ENCODE measurements around the gene PDE6G. TPM values are rescaled to one million over a fixed set of nuclear protein-coding genes. Genes with fewer than 3 reads are reported as not detected.

The PDE6G gene
- total and polyA plus RNA-seq, 9 donors: 0.22 to 1.3 (median 0.39) TPM; not detected in 6

DNA sequence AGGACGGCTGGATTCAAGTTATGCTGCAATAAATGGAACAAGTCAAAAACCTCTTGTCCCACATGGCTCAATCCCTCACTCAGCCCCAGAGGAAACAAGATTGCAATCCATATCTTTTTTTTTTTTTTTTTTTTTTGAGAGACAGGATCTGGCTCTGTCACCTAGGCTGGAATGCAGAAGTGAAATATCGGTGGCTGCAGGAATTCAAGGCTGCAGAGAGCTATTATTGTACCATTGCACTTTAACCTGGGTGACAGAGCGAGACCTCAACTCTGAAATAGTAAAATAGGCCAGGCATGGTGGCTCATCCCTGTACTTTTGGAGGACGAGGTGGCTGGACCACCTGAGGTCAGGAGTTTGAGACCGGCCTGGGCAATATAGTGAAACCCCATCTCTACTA is 2.7 kb upstream of the PDE6G start:
- Histone ChIP-seq H3K4me1 (ENCODE audit: insufficient read depth) (no peaks in the 10 kb centered on the region), H3K27ac (no peak overlapping the region), H3K4me3 (no peak overlapping the region), H3K36me3 (no peaks in the 10 kb centered on the region), H3K27me3 (no peaks in the 10 kb centered on the region), H3K9me3 (no peaks in the 10 kb centered on the region)
- intact Hi-C loops (cut with DNase I): no loop called here
- no peak for DNase-seq
- no peak for TF ChIP-seq POLR2A (IDR thresholded peaks at IDR 0.05)
- TF ChIP-seq EP300 (IDR thresholded peaks at IDR 0.05): no peak
- TF ChIP-seq, protein P1, sequence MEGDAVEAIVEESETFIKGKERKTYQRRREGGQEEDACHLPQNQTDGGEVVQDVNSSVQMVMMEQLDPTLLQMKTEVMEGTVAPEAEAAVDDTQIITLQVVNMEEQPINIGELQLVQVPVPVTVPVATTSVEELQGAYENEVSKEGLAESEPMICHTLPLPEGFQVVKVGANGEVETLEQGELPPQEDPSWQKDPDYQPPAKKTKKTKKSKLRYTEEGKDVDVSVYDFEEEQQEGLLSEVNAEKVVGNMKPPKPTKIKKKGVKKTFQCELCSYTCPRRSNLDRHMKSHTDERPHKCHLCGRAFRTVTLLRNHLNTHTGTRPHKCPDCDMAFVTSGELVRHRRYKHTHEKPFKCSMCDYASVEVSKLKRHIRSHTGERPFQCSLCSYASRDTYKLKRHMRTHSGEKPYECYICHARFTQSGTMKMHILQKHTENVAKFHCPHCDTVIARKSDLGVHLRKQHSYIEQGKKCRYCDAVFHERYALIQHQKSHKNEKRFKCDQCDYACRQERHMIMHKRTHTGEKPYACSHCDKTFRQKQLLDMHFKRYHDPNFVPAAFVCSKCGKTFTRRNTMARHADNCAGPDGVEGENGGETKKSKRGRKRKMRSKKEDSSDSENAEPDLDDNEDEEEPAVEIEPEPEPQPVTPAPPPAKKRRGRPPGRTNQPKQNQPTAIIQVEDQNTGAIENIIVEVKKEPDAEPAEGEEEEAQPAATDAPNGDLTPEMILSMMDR (IDR thresholded peaks at IDR 0.05): no peak
- 83 to 85% (median 83%) methylated on average over 5 of the region's 5 CpGs for WGBS, 3 donors

DNA sequence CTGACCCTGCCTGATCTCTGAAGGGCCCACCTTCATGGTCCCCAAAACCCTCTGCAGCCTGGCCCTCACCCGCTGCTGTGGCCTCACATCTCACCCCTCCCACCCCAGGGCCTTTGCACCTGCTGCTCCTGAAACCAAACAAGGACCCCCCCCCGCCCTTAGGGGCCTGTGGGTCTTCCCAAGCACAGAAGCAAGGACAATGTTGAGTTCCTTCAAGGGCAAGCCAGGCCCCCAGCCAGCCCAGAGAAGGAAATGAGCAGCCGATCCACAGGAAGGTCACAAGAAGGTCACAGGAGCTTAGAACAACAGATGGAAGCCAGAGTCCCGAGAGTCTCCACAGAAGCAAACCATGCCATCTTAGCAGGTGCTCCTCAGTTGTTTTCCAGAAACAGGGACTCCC is 493 bp upstream of the PDE6G start:
- Histone ChIP-seq H3K27ac (no peak overlapping the region), H3K27me3 (no peaks in the 10 kb centered on the region), H3K36me3 (no peaks in the 10 kb centered on the region), H3K4me1 (ENCODE audit: insufficient read depth) (no peaks in the 10 kb centered on the region), H3K4me3 (no peak overlapping the region), H3K9me3 (no peaks in the 10 kb centered on the region)
- 47 to 59% (median 48%) methylated on average over 4 of the region's 4 CpGs for whole genome bisulfite sequencing, 3 donors
- no peak for DNase-seq
- TF ChIP-seq EP300 (IDR thresholded peaks at IDR 0.05): no peak
- no peak for TF ChIP-seq POLR2A (IDR thresholded peaks at IDR 0.05)
- TF ChIP-seq, protein P1 (IDR thresholded peaks at IDR 0.05): no peak
- intact Hi-C loops (cut with DNase I): no loop called here

DNA sequence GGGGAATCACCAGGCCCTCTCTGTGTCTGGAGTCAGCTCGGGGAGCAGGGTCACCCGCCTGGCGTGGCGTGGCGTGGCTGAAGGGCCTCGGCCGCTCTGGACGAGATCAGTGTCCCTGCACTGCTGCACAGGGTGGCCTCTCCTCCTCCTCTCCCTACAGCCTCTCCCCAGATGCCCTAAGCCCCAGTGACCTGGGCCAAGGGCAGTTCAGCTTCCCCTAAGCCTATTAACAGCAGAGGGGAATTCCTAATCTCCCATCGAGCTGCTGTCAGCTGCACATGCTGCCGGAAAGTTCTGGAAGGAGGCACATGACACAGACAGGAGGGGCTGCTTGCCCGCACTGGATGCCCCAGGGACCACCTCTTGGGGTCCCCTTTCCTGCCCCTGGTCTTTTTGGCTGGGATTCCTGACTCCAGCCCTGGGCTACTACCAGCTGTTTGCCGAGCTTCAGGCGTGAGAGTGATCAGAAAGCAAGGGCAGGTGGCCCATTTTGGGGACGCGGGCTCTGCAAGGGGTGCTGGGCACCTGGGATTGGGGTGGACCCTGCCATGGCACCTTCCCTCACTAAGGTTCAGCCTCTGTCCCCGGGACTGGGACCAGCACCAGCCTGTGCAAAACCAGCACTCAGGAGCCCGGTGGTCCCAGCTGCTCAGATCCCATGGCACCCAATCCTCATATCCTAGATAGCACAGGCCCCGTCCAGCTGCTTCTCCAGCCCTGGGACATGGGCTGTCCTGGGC is 794 bp downstream of the PDE6G start:
- no peak overlapping the region for H3K27ac ChIP-seq
- TF ChIP-seq EP300 (IDR thresholded peaks at IDR 0.05) (no peak), POLR2A (IDR thresholded peaks at IDR 0.05) (no peak)
- TF ChIP-seq, protein P1 (IDR thresholded peaks at IDR 0.05): no peak
- WGBS, 3 donors: 66 to 74% (median 68%) methylated on average over 17 to 18 of the region's 18 CpGs

DNA sequence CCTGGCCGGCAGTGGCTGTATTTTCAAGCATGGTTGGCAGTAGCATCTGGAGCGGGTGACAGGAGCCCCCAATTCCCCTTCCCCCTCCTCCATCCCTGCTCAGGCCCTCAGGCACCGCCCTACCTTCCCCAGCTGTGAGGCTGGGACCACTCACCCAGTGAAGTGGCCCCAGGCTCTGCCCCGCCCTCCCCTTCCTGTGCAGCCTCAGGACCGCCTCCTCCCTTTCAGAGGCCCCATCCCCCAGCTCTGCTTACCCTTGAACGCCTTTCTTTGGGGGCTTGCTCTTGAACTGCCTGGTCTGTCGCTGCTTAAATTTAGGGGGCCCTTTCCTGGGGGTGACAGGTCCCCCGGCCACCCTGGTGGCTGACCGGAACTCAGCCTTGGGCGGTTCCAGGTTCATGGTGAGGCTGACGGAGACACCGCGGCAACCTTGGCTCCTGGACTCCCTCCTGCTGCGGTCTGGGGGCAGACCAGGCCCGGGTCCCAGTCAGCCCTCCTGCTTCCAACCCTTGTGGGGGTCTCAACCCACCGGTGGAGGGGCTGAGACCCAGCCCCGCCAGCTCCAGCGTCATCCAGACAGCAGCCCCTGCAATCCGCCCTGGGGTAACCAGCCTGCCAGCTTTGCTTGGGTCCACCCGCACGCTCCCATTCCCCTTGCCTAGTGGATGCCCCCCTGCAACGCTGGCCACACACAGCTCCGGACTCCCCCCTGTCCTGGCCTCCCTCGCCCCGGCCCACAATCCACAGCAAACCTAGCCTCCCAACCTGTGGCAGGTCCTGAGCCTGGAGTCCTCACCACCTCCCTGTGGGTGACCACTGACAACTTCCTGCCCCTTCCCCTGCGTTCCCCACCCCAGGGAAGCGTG is 3.2 kb downstream of the PDE6G start:
- Histone ChIP-seq H3K27ac (no peak overlapping the region), H3K27me3 (peaks cover 14% of the 10 kb centered on the region), H3K36me3 (no peaks in the 10 kb centered on the region), H3K9me3 (peaks cover 0 to 10% of the 10 kb centered on the region in 2 donors), H3K4me1 (ENCODE audit: insufficient read depth) (no peaks in the 10 kb centered on the region), H3K4me3 (no peak overlapping the region)
- intact Hi-C loops (cut with DNase I): no loop called here
- no peak for DNase-seq
- TF ChIP-seq POLR2A (IDR thresholded peaks at IDR 0.05) (no peak), EP300 (IDR thresholded peaks at IDR 0.05) (no peak)
- TF ChIP-seq, protein P1 (IDR thresholded peaks at IDR 0.05): no peak
- 19 to 25% (median 24%) methylated on average over 22 to 27 of the region's 27 CpGs for whole genome bisulfite sequencing, 3 donors

More for the DNA sequence above, 794 bp downstream of the PDE6G start:
- intact Hi-C loops (cut with DNase I): no loop called here
- no peaks in the 10 kb centered on the region for H3K27me3 ChIP-seq
- H3K9me3 ChIP-seq: no peaks in the 10 kb centered on the region
- no peaks in the 10 kb centered on the region for H3K36me3 ChIP-seq
- no peak overlapping the region for H3K4me3 ChIP-seq
- H3K4me1 ChIP-seq (ENCODE audit: insufficient read depth): no peaks in the 10 kb centered on the region
- DNase-seq: no peak
